Breast epithelium (tissue), 4 donors: ENCODE results near the gene FOLR2. TPM values are rescaled to one million over a fixed set of nuclear protein-coding genes. Genes with fewer than 3 reads are reported as not detected.
A peak's percentile ranks its signal among the peaks of the same experiment; 100 is the strongest.

ENCODE experiments used
- DNase-seq, 2 donors: peaks; one replicate each; pipeline ENCODE4 v3.0.0-alpha.2; 2019; ENCODE audit warnings: low spot score in 2 of 2
- H3K27ac ChIP-seq, 2 donors: fragments of 200-600 bp; sonication (generic) in 1 of 2; one replicate each; pipeline ENCODE4 v1.5.1; 2016 to 2019; ENCODE audit warnings: mild to moderate bottlenecking in 1 of 2
- H3K27me3 ChIP-seq, 2 donors: fragments of 200-600 bp; sonication (generic) in 1 of 2; one replicate each; pipeline versions ENCODE4 v1.5.1 to v1.6.0; 2017 to 2019; ENCODE audit warnings: control low read depth in 1 of 2, mild to moderate bottlenecking in 1 of 2
- H3K36me3 ChIP-seq: fragments of 200-600 bp; one replicate; pipeline ENCODE4 v1.5.1; 2019
- H3K4me1 ChIP-seq, 2 donors: fragments of 200-600 bp; sonication (generic); one replicate each; pipeline ENCODE4 v1.5.1; 2016 to 2019; ENCODE audit warnings: control low read depth in 1 of 2
- H3K4me3 ChIP-seq, 3 donors: fragments of 200-600 bp; sonication (generic); 1 replicate in 2 of 3; 2 replicates in 1 of 3; pipeline ENCODE4 v1.5.1; 2016 to 2019; ENCODE audit warnings: mild to moderate bottlenecking in 3 of 3, moderate library complexity in 2 of 3
- H3K9me3 ChIP-seq, 2 donors: fragments of 200-600 bp; sonication (generic) in 1 of 2; one replicate each; pipeline ENCODE4 v1.5.1; 2016 to 2019; ENCODE audit warnings: control low read depth in 1 of 2
- CTCF ChIP-seq, 3 donors: fragments of 450-650 bp; IDR thresholded peaks; one replicate each; pipeline ENCODE4 v1.5.1; 2016 to 2017; ENCODE audit warnings: antibody characterized with exemption in 3 of 3, mild to moderate bottlenecking in 3 of 3, moderate library complexity in 3 of 3
- POLR2A ChIP-seq: fragments of 450-650 bp; IDR thresholded peaks from one replicate; pipeline ENCODE4 v1.6.1; 2016; ENCODE audit warnings: antibody characterized with exemption, mild to moderate bottlenecking, moderate library complexity
- POLR2AphosphoS5 ChIP-seq, 3 donors: sonication (generic); formaldehyde crosslinking; IDR thresholded peaks; one replicate each; pipeline ENCODE4 v1.6.1; 2017; ENCODE audit warnings: antibody characterized with exemption in 3 of 3
- intact Hi-C: fragments of 100-400 bp; cut with DNase I; formaldehyde crosslinking; loops from one replicate; pipeline ENCODE4 v1.15.1; 2023; ENCODE audit warnings: low total_unique reads
- total RNA-seq, 3 donors: library from RNA; depleted of rRNA; stranded (reverse); fragments of >200 nt; gene quantifications; one replicate each; pipeline ENCODE4 v1.1.0, GENCODE V29; 2016

FOLR2 gene
- total RNA-seq, 3 donors from 2014 or later: 5.2 to 143 (median 16.7) TPM

GRCh38 chr11:72237112-72237931 lies 20.7 kb downstream of the FOLR2 start:
- Histone ChIP-seq H3K27me3 (peaks cover 0 to 3% of the 10 kb centered on the region in 2 donors), H3K4me1 (peaks cover 0 to 11% of the 10 kb centered on the region in 2 donors), H3K27ac (peak overlapping the region in 1 of 2 donors; percentile 43), H3K36me3 (no peaks in the 10 kb centered on the region), H3K9me3 (no peaks in the 10 kb centered on the region), H3K4me3 (no peak overlapping the region)
- intact Hi-C loops: no loop called here
- no peak for DNase-seq
- TF ChIP-seq CTCF (IDR thresholded peaks at IDR 0.05): no peak
- TF ChIP-seq POLR2A: no peak
- no peak for TF ChIP-seq POLR2AphosphoS5 (IDR thresholded peaks at IDR 0.05)

GRCh38 chr11:72238040-72238450 lies 21.5 kb downstream of the FOLR2 start:
- intact Hi-C loops: no loop called here
- Histone ChIP-seq H3K27ac (peak overlapping the region in 1 of 2 donors; percentile 43), H3K36me3 (no peaks in the 10 kb centered on the region), H3K4me3 (no peak overlapping the region), H3K4me1 (peaks cover 0 to 11% of the 10 kb centered on the region in 2 donors), H3K9me3 (no peaks in the 10 kb centered on the region), H3K27me3 (peaks cover 0 to 8% of the 10 kb centered on the region in 2 donors)
- TF ChIP-seq POLR2A (no peak), CTCF (IDR thresholded peaks at IDR 0.05) (peak in 2 of 3 donors; percentile 24 to 30), POLR2AphosphoS5 (IDR thresholded peaks at IDR 0.05) (no peak)
- DNase-seq: no peak

GRCh38 chr11:72238492-72239312 lies 22.1 kb downstream of the FOLR2 start:
- peak overlapping the region; percentile 52 to 71 for H3K27ac ChIP-seq
- H3K9me3 ChIP-seq: no peaks in the 10 kb centered on the region
- intact Hi-C loops: no loop called here
- TF ChIP-seq POLR2AphosphoS5 (IDR thresholded peaks at IDR 0.05): no peak
- no peak for TF ChIP-seq POLR2A
- no peak for TF ChIP-seq CTCF (IDR thresholded peaks at IDR 0.05)
- H3K4me1 ChIP-seq: peaks cover 0 to 12% of the 10 kb centered on the region in 2 donors
- DNase-seq: no peak
- peaks cover 3 to 15% of the 10 kb centered on the region in 2 donors for H3K27me3 ChIP-seq
- H3K36me3 ChIP-seq: no peaks in the 10 kb centered on the region
- peak overlapping the region in 2 of 3 donors; percentile 17 to 73 for H3K4me3 ChIP-seq

GRCh38 chr11:72239313-72239848 lies 22.8 kb downstream of the FOLR2 start:
- no peak for TF ChIP-seq POLR2AphosphoS5 (IDR thresholded peaks at IDR 0.05)
- no peak for TF ChIP-seq CTCF (IDR thresholded peaks at IDR 0.05)
- TF ChIP-seq POLR2A: no peak
- H3K27ac ChIP-seq: peak overlapping the region; percentile 52 to 71
- peaks cover 0 to 15% of the 10 kb centered on the region in 2 donors for H3K4me1 ChIP-seq
- H3K9me3 ChIP-seq: no peaks in the 10 kb centered on the region
- intact Hi-C loops: no loop called here
- DNase-seq: peak in 1 of 2 donors; percentile 46
- peaks cover 6 to 22% of the 10 kb centered on the region in 2 donors for H3K27me3 ChIP-seq
- peak overlapping the region; percentile 17 to 73 (median 46) for H3K4me3 ChIP-seq
- no peaks in the 10 kb centered on the region for H3K36me3 ChIP-seq
